VCaP (cell line): ENCODE data around the gene PMEPA1.
"Not testable (repeated sequence)": the region's sequence is repeated elsewhere in the genome, so short reads cannot be mapped to it uniquely, and the experiment has no call there.

Experiments
- H3K27ac ChIP-seq: fragments of 450-650 bp; 2 replicates; pipeline ENCODE4 v1.5.1; 2017
- CTCF ChIP-seq: fragments of 450-650 bp; conservative IDR thresholded peaks from 2 replicates; pipeline ENCODE4 v1.5.1; 2017; ENCODE audit warnings: mild to moderate bottlenecking, moderate library complexity

The PMEPA1 gene

GRCh38 chr20:57630061-57630460, 79.8 kb downstream of the PMEPA1 start:
- TF ChIP-seq CTCF = no peak
- H3K27ac ChIP-seq = no peak overlapping the region

GRCh38 chr20:57629491-57629901, 80.3 kb downstream of the PMEPA1 start:
- not testable (repeated sequence) for H3K27ac ChIP-seq

- not testable (repeated sequence) for H3K27ac ChIP-seq
These were observed 80.9 kb downstream of the PMEPA1 start for GRCh38 chr20:57628962-57629308.

- TF ChIP-seq CTCF = no peak
- H3K27ac ChIP-seq = peak overlapping the region; percentile 62
These were observed 81.5 kb downstream of the PMEPA1 start for GRCh38 chr20:57628047-57628961.

DNA sequence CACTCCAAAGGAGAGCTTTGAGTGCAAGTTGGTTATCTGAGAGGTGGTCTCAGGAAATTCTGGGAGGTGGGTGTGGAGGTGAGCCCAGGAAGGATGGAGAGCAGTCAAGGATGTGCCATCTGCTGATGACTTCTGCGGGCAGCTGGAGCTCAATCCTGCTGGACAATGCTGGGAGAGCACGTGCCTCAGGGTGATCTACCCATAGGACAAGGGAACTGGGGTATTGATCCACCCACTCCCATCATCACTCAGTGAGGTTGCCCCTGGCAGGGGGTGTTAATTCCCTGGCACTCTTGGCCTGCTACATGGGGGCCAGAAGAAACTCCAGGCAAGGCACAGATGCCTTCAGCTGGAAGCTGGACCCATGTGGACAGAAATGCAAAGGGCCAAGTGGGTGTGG, 82.5 kb downstream of the PMEPA1 start:
- no peak overlapping the region for H3K27ac ChIP-seq
- TF ChIP-seq CTCF = no peak

GRCh38 chr20:57625978-57626377, 83.8 kb downstream of the PMEPA1 start:
- no peak for TF ChIP-seq CTCF
- no peak overlapping the region for H3K27ac ChIP-seq

DNA sequence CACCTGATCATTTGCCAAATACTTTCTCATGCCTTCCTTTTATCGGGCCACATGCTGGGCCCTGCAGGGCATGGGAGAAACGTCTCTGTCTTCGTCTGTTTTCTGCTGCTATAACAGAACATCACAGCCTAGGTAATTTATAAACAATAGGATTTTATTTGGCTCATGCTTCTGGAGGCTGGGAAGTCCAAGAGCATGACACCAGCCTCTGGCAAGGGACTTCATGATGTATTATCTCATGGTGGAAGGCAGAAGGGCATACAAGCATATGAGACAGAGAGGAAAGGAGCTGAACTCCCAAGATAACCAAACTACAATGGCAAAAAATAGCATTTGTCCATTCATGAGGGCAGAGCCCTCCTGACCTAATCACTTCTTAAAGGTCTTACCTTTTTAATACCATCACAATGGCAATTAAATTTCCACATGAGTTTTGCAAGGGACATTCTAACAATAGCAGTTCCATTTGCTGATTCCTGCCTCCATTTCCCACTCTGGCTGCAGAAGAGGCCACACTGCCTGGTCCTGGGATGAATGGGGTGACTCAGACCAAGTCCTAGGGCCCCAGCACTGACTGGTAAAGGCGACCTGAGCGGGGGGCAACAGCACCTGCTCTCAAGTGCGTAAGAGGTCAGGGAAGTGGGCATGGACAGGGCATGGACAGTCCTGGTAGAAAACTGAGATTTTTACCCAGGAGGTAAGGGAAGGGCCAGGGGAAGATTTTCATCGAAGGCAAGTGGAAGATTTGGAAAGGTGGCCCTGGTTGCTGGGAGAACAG, 84.4 kb downstream of the PMEPA1 start:
- no peak overlapping the region for H3K27ac ChIP-seq
- no peak for TF ChIP-seq CTCF

DNA sequence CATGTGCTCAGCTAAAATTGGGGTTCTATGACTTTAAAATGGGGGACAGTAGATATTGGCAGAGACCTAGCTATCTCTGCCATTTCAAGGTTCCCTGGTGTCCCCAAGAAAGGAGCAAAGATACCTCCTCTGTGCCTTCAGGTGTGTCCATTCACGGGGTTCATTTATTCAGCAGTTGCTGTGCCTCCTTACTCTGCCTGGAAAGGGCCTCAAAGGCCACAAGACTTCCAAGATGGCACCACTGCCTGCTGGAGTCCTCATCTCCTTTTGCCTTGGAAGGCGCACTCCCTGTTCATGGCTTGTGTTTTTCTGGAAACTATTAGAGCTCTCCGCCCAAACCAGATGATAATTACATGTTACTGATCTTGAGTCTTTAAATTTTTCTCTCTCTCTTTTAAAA, 85.7 kb downstream of the PMEPA1 start:
- no peak overlapping the region for H3K27ac ChIP-seq
- no peak for TF ChIP-seq CTCF
